COLO668 (cell line): Measurements from ENCODE around the gene TMEM156.
"Not testable (repeated sequence)": the region's sequence is repeated elsewhere in the genome, so short reads cannot be mapped to it uniquely, and the experiment has no call there.

Experiments
- DNase-seq: peaks from one replicate; lab custom pipeline; 2025; ENCODE audit not compliant: unreplicated experiment; lab: John Stamatoyannopoulos, UW

The TMEM156 gene

DNA sequence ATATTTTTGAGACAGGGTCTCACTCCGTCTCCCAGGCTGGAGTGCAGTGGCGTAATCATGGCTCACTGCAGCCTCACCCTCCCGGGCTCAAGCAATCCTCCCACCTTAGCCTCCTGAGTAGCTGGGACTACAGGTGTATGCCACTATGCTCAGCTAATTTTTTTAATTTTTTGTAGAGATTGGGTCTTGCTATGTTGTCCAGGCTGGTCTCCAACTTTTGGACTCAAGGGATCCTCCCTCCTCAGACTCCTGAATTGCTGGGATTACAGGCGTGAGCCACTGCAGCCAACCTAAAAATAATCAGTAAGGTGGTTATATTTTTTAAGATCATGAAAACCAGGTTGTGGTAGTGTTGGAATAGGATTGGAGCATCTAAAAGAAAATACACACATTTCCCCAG lies 38.1 kb downstream of the TMEM156 start:
- DNase-seq: no peak

DNA sequence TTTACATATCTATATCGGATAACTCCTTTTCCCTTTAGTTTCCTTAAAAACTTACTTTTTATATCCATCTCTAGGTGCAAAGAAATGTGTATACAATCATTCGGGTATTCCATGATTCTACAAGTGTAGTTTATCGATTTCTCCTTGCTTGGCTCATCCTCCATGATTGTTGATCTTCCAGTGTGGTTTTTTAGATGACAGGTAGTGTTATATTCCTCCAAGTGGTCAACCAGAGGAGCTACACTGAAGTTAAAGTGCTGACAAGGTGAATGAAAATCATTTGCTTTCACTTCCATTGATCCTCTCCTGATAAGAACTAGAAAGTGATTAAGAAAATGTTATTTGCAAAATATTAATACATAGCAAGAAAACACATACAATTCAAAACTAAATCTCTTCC lies 38.5 kb downstream of the TMEM156 start:
- DNase-seq: no peak

DNA sequence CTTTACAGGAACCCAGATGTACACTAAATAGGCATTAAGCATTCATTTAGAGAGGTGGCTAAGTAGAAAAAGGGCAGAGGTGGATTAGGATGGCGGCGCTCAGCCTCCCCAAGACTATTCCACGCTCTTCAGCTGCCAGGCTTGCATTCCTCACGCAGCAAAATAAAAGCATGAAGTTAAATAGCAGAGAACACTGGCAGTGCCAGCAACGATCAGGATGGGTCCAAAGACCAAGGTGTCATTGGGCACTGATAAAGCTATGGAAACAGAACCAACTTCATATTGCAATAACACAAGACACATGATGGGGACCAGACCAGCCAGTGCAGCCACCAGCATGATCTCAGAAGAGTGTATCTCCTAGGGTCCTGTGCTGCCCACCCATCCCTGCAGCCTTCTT lies 42.0 kb downstream of the TMEM156 start:
- no peak for DNase-seq

DNA sequence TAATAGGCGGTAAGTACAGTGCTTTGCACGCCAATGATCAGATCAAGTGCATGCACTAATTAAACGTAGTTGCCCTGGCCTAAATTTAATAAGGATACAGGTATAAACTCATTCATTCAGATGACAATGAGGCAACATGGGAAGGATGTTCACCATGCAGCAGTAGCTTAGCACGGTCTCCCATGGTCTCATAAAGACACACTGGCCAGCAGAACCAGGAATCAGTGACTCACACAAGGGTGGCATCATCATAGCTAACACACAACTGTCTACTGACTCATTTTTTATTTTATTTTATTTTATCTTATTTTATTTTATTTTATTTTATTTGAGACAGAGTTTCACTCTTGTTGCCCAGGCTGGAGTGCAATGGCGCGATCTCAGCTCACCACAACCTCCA lies 42.7 kb downstream of the TMEM156 start:
- no peak for DNase-seq

DNA sequence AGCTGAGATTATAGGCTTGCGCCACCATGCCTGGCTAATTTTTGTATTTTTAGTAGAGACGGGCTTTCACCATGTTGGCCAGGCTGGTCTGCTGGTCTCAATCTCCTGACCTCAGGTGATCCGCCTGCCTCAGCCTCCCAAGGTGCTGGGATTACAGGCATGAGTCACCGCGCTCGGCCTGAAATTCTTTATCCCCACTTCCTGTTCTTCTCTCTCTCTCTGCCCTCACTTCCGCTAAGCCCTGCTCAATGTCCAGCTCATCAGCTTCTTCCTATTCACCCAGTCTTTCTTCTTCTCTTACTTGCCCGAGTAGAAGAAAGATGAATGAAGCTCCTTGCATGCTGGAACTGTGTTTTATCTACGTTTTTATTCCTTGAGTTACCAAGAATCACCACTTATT lies 43.9 kb downstream of the TMEM156 start:
- not testable (repeated sequence) for DNase-seq

DNA sequence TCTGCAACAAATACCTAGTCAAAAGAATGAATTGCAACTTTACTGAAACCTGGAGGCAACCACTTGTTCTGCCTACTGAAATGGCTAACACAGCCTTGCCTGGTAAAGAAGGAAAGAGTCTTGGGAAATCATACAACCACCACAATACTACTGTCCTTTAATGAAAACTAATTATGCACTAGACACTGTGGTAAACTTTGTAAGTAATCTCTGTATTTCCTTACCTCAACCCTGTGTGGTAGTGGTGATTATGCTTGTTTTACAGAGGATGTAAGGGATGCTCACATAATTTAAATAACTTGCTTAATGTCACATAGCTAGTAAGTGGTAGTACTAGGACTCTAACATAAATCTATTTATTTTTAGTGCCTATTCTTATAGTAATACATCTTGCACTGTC lies 44.7 kb downstream of the TMEM156 start:
- no peak for DNase-seq

DNA sequence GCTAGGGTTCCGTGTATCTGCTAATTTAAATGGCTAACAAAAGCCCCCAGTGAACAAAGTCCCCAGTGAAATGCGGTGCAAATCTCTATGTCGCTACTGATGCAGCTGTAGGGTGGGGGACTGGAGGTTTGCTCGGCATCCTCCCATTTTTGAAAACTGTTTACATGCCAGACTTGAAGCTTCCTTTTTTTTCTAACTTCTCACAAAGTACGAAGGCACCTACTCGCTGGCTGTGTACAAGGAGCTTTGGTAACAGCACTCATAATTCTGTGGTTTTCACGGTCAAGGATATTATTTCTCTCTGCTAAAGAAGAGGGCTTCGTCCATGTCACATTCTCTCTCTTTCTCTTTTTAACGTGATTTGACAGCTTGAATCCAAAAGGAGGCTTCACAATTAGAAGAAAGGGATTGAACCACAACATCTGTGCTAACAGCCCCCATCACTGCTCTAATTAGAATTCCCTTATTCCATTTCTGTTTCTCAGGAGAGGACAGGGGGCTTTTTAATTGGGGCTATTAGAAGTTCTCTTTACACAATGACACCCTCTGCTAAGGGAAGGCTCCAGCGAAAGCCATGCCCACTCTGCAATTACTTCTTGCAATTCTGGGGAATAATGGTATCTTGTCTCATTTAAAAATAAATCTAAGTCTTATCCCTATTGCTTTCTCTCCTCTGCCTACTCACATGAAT lies 46.7 kb downstream of the TMEM156 start:
- DNase-seq: no peak

DNA sequence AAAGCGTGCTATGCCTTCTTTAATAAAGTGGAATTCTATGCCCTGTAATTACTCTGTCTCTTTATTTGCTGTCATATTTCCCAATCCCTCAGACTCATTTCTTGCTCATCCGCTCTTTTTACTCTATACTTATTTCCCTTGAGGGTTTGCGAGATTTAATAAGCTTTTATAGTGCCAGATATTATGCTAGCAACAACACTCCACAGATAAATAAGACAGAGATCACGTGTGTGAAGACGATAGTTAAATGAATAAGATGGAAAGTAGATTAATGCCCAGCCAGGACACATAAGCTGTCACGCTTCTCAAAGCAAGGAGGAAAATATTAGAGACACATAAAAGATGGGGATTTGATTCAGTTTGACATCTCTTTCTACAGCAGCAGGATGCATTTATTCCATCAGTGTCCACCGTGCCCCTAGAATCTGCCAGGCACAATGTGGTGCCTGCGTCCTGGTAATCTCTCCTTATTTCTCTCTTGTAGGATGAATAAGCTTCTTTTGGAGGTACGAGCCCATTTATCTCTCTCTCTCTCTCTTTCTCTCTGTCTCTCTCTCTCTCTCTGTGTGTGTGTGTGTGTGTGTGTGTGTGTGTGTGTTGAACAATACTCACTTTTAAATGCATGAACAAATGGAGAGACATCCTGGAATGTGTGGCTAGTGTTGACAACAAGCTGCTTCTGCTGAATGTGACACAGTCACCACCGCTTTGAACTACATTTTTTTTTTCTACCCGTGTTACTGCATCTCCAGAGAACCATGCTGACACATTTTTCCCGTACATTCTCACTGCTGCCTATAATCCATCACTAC lies 48.2 kb downstream of the TMEM156 start:
- no peak for DNase-seq

DNA sequence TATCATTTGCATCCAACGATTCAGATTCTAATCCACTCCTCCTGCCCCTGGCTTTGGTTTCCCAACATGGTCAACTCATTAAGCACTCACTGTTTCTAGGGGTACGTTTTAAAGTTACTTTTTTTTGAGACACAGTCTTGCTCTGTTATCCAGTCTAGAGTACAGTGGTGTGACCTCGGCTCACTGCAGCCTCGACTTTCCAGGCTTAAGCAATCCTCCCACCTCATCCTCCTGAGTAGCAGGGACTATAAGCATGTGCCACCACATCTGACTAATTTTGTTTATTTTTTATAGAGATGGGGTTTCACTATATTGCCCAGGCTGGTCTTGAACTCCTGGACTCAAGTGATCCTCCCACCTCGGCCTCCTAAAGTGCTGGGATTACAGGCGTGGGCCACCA lies 48.9 kb downstream of the TMEM156 start:
- no peak for DNase-seq

DNA sequence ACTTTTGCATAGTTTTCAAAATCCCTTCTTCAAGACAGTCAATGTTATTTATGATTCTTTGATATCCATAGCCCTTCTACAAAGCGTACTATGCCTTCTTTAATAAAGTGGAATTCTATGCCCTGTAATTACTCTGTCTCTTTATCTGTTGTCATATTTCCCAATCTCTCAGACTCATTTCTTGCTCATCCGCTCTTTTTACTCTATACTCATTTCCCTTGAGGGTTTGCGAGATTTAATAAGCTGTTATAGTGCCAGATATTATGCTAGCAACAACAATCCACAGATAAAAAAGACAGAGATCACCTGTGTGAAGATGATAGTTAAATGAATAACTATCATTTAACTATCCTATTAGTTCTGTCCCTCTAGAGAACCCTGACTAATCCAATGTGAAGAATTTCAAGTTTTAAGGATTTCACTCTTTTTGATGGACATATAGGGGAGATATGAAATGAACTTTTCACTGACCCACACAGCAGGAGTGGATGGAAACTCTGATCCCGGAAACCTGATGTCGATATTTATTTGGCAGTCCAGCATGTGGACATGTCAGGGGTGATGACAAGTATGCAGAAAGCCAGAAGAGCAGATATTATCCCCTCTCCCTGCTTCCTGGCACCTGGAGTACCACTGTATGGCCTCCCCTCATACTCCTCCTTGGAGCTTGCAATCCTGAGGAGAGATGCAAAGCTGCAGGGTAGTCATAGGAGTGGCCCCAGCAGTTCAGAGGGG lies 49.7 kb downstream of the TMEM156 start:
- DNase-seq: no peak

DNA sequence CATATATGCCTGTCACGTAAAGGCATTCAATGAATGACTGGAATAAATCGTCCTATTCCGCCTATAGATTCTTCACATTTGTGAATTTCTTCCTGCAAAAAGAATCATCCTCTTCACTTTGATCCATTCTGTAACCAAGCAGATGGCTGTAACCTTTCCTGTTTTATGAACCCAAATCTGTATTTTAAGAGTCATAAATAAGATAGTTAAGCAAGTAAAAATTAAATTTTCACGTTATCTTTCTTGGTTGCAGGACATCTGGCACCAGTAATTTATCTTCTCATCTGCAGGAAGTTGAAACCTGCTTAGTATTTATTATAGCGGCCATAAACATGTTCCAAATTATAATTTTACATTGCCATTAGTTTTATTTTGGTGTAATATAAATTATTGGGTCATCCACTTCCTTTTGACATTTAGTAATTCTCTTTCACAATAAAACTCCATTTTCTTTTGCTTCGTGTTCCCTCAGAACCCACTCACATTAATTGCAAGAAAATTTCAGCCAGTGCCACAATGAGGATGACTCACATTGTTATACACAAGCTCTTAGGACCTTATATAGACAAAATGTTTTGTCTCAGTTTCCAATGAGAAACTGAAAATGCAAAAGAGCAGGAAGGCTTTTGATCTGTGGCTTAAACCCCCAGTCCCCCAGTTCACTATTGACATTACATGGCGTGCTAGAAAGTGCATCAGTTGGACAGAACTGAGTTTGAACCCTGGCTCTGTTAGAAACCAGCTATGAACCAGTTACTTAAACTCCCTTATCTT lies 51.1 kb downstream of the TMEM156 start:
- DNase-seq: no peak

DNA sequence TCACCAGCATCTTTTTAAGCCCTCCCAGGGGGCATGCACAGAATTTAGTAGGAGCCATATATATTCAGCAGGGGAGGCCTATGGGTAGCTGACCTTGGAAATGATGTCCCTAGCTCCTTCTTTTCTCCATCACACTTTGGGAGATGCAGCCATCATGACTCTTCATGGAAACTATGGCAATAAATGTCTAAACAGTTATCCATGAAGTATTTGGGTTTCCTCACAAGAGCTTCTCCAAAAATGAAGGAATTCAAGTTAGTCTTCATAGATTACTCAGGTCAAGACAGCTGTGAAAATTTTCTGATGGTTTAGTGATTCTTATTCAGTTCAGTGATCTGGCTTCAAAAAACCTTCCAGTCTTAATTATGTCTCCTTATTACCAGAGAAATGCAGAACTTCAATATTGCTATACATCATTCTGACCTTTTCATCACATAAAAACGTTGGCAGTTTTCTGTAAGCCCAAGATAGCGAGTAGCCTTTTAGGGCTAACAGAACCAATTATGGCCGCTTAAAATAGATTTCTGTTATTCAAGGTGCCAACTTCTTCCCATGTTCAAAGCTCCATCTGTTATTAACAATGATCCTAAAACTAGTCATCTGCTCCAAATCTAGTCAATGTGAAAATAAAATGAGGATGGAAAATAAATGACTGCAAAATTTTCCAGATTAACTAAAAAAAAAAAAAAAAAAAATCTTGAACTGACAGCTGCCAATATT lies 52.5 kb downstream of the TMEM156 start:
- DNase-seq: no peak

DNA sequence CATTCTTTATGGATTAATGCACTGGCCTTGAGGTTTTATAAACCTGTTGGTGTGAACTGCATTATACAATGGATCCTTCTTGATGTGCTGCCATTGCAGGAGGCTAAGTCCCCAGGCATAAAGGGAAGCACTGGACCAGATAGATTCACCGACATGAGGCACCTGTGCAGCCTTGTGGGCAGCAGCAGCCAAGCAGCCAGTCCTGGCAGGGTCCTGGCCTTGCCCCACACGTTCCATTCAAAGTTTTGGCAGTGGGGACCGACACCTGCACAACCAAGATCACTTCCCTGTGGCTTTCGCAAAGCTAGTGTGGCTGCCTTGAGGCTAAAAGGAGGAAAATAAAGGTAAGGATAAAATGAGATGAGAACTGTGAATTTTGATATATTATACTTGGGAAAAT lies 53.1 kb downstream of the TMEM156 start:
- no peak for DNase-seq

DNA sequence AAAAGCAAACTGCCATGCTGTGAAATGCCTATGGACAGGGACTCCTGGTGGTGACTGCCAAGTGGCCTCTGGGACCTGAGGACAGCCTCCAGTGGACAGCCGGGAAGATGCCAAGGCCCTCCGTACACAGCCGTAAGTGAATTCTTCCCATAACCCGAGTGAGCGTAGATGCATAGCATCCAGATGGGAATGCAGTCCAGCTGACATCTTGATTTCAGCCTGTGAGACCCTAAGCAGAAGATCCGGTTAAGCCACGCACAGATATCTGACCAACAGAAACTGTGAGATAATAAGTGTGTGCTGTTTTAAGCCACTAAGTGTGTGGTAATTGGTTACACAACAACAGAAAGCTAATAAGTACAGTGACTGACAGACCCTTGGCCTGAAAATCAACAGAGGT lies 55.9 kb downstream of the TMEM156 start:
- no peak for DNase-seq

DNA sequence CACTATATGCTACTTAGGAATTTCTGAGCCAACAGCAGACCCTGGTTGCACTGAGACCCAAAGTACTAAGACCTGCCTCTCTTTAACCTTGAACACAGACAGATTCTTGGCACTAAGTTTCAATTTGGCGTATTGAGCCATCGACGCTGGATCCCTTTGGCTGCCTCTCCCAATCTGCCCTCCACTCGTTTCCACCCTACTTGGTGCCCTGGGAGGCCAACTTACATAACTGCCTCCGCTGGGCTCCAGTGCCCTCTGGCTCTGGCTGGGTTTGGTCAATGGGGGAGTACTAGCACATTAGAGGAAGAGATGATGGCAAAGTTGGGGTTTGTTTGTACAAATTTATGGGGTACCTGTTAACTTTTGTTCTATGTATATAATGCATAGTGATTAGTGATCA lies 63.5 kb downstream of the TMEM156 start:
- DNase-seq: no peak

DNA sequence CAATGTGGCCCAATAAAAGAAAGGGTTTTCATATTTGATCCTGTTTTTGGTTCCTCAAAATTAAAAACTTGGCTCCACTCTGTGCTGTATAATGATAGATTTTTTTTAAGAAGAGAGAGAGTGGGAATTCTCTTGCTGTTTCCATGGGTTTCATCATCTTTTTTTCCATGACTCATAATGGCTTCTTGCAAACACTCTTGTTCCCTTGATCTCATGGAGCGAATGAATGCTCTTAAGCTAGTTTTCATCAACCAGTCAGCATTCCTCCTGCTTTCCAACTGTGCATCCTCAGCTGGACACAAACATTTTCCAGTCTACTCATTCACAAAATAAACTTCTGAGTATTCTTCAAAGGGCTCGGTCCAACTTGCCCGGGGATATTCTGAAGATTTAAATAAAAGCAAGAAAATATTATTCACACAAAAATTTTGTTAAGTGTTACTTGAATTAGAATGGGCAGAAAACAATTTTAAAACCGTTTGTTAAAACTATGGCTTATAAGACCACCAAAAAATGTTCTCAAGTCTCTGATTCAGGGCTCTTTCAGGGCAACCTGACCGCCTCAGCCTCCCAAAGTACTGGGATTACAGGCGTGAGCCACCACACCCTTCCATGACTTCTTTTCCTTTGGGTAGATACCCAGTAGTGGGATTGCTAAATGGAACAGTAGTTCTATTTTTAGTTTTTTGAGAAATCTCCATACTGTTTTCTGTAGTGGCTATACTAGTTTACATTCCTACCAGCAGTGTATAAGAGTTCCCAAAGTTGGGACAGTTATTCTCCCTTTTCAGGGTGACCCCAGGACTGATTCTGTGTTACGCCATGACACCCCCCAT lies 64.7 kb downstream of the TMEM156 start:
- DNase-seq: no peak

DNA sequence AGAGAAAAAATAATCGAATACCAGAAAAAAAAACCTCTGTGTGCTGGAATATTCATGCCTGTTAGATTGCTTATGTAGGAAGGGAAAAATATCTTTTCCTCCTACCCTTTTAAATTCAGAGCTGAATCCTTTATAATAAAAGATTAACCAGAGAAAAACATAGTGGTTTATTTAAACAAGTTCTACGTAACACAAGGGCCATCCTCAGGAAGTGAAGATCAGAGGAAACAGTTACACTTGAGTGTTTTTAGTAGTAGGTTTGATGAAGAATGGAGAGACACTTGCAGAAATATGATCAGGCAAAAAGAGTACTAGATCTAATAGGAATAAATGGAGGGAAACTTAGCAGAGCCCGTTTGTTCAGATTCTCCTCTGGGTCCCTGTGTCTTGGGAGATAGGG lies 66.3 kb downstream of the TMEM156 start:
- DNase-seq: no peak

DNA sequence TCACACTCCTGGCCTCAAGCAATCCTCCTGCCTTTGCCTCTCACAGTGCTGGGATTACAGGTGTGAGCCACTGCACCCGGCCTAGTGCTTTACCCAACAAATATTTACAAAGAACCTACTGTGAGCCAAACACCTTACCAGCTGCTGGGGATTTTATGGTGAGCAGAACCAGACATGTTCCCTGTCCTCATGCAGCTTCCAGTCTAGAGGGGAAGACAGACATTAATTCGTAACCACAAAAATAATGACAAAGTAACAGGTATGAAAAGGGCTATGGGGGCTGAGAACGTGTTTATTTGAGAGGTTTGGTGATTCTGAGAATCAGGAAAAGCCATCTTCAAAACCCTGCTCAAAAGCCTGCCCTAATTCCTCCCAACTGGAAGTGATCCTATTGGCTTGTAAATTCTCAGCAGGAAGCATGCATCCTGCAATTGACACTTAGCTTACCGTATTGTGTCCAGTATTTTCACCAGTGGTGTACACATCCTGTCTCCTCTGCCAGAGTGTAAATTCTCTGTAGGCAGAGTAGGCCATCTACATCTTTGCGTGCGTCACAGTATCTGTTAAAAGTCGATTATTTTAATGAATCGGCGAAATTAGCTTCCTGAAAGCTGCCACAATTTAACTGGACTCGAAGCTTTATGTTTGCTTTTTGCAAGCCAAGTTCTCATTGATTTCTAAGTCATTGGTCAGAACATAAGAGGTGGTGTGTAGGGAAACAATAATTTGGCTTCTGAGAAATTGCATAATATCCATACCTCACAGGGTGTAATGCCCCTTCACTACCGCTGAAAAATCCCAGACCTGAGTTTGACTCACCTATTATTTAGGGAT lies 67.0 kb downstream of the TMEM156 start:
- no peak for DNase-seq

DNA sequence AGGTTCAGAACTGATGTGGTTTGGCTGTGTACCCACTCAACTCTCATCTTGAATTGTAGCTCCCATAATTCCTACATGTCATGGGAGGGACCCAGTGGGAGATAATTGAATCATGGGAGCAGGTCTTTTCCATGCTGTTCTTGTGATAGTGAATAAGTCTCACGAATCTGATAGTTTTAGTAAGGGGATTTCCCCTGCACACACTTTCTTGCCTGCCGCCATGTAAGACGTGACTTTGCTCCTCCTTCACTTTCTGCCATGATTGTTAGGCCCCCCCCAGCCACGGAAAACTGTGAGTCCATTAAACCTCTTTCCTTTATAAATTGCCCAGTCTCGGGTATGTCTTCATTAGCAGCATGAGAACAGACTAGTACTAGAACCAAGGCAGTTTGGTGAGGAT lies 73.0 kb downstream of the TMEM156 start:
- not testable (repeated sequence) for DNase-seq
